Activated T-helper 9 cell treated with anti-CD3 and anti-CD28 coated beads, Interleukin-2, amount 50 U/mL, for 16 hours (primary cell): Measurements from ENCODE around the gene MAN2B2.

ENCODE experiments used
- DNase-seq: peaks from one replicate; pipeline ENCODE4 v3.0.0-alpha.2; 2020; ENCODE audit warnings: low read depth

MAN2B2 gene

DNA sequence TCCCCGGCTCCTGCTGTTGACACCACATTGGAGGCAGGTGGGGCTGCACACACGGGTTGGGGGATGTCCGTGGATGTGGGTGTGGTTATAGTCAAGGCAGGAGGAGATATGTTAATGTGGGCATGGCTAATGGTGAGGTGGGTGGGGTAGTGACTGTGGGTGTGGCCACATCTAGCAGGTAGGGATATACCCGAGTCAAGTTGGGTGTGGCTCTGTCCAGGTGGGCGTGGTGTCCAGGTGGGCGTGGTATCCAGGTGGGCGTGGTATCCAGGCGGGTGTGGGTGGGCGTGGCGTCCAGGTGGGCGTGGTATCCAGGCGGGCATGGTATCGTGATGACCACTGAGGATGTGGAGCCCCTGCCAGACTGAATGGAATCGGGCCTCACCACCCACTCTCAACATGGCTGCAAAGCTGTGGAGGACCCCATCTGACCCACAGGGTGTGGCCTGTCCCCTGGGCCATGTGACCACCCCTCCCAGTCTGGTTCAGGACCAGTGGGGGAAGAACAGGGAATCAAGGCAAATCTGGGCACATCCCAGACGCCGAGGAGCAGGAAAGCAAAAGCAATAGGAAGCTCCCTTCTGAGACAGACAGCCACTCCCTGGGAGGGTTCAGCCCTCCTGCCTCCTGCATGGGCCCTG lies 21.0 kb downstream of the MAN2B2 start:
- no peak for DNase-seq

DNA sequence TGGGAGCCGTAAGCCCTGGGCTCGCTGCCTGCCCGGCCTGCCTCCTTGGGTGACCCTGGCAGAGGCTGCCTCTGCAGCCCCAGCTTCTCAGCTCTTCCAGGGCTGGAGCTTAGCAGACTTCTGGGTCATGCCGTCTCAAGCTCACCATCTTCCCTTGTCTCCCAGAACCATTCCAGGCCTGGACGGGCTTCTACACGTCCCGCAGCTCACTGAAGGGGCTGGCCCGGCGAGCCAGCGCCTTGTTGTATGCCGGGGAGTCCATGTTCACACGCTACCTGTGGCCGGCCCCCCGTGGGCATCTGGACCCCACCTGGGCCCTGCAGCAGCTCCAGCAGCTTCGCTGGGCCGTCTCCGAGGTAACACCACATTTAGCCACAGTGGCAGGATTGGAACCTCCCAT lies 22.0 kb downstream of the MAN2B2 start:
- DNase-seq, result no peak

DNA sequence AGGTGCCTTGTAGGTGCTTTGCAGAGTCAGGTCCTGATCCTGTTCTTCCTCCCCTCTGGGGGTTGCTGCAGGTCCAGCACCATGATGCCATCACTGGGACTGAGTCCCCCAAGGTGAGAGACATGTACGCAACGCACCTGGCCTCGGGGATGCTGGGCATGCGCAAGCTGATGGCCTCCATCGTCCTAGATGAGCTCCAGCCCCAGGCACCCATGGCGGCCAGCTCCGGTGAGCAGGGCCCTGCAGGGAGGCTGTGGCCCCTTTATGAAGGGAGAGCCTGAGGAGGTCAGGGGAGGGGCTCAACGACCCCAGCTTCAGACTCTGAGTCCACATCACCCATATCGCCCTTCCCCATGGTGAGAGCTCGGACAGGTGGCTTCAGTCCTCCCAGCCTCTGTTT lies 23.1 kb downstream of the MAN2B2 start:
- DNase-seq, result no peak

DNA sequence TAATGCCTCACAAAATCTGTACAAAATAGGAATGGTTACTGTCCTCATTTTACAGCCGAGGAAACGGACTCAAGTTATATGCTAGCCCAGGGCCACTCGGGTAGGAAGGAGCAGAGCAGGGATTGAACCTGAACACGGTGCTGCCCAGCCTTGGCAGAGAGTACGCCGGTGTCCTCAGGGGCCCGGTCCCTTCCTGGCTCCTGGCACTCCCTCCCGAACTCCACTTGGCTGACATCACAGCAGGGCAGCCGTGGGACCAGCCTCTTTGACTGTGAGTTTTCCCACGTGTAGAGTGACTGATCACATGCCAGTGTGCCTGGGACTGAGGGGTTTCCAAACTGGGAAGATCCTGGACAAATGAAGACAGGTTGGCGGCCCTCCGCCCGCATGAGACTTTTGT lies 23.7 kb downstream of the MAN2B2 start:
- DNase-seq, result no peak

DNA sequence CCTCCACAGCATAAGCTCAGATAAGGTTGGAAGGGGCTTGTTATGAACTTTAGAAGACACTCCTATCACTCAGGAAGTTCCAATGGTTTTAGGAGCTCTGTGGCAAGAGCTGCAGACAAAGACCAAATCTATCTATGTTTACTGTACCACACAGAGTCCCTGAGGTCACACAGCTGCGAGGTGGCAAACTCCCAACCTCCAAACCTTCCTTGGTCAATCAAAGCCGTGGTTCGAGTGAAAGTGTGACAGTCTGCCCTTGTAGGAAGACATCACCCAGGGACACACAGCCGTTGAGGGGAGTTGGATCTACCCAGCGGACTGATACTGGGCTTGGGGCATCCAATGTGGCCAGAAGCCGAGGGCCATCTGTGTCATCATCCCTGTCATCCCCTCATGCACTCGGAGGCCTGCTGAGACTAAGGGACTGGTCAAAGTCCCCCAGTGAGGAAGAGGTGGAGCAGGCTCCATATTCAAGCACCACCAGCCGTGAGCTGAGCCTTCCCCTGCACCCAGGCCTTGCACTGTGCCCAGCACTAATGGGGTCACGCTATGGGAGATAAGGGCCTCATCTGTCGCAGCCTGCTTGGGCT lies 26.8 kb downstream of the MAN2B2 start:
- no peak for DNase-seq

DNA sequence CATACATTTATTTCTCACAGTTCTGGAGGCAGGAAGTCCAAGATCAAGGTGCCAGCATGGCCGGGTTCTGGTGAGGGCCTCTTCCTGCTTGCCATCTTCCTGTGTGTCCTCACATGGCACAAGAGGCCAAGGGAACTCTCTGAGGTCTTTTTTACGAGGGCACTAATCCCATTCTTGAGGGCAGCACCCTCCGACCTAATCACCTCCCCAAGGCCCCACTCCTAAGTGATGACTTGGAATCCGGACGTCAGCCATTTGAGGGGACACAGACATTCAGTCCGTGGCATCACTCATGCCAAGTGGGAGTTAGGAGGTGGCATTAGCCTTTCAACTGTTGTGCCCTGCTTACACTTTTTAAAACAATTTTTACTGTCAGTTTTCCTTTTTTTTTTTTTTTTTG lies 27.3 kb downstream of the MAN2B2 start:
- DNase-seq, result no peak

DNA sequence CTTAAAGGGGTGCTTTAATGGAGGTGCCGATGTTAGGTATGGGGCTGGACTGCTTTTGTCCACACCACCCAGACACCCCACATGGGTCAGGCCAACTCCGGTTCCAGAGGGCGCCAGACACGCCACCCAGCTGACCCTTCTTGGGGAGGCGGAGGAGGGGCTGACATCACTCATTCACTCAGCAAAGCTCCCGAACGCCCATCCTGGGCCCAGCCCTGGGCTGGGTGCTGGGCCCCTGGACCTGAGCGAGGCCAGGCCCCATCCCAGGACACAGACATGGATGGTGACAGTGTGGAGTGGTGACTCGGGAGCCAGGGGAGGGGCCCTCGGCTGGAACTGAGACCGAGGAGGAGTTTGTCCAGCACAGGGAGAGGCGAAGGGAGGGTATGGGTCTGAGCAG lies 28.1 kb downstream of the MAN2B2 start:
- DNase-seq, result no peak

DNA sequence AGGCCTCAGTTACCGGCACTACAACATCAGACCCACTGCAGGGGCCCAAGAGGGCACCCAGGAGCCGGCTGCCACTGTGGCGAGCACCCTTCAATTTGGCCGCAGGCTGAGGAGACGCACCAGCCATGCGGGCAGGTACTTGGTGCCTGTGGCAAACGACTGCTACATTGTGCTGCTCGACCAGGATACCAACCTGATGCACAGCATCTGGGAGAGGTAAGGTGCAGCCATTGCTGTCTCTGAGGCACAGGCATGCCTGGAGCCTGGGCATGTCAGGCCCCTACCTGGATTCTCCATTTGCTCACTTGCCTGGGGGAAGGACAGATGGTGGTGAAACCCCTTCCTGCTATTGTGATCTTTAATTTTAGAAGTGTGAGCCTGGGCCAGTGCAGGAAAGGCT lies 30.1 kb downstream of the MAN2B2 start:
- no peak for DNase-seq

DNA sequence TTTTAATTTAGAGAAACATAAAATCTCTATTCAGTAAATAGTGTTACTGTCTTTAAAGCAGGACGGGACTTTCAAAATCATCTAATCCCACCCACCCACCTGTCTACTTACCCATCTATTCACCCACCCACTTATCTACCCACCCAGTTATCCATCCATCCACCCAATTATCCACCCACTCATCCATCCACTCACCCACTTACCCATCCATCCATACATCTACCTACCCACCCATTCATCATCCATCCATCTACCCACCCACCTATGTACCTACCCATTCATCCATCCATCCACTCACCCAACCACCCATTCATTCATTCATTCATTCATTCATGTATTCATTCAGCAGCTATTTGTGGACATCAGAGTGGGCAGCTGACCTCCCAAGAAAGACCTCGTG lies 30.6 kb downstream of the MAN2B2 start:
- DNase-seq, result no peak

DNA sequence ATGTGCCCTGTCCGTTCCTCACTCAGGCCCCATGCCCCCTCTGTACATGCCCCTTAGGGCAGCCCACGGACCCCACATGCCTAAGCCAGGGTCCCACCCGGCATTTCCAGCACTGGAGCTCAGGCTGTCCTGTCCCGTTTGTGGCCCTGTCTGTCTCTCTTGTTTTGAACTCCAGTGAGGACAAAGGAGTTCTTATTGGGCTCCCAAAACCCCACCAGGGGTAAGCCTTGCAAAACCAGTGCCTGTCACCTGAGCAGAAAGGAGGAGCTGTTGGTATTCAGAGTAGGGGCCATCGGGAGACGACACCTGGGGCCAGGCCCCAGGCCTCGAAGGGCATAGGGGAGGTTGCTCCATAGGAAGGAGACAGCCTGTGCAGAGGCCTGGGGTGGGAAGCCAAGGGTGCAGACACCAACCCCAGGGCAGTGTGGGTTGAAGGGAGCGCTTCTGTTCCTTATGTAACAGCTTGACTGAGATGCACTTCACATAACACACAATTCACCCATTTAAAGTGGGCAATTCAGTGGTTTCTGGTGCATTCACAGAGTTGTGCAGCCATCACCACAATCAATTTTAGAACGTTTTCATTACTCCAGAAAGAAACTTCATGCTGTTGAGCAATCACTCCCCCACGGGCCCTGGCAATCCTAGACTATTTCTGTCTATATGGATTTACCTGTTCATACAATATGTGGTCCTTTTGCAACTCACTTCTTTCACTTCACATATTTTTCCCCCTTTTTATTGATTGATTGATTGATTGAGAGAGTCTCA lies 31.7 kb downstream of the MAN2B2 start:
- no peak for DNase-seq

DNA sequence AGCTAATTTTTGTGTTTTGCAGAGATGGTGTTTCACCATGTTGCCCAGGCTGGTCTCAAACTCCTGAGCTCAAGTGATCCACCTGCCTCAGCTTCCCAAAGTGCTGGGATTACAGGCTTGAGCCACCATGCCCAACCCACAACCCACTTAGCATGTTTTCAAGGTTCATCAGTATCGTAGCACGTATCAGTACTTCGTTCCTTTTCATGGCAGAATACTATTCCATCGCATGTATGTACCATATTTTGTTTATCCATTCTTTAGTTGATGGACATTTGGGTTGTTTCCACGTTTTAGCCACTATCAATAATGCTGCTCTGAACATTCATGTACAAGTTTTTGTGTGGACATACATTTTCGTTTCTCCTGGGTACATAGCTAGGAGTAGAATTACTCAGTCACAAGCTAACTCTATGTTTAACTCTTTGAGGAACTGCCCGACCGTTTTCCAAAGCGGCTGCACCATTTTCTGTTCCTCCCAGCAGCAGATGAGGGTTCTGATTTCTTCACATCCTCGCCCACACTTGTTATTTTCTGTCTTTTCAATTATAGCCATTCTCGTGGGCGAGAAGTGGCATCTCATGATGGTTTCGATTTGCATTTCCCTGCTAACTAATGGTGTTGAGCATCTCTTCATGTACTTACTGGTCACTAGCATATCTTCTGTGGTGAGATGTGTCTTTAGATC lies 32.5 kb downstream of the MAN2B2 start:
- DNase-seq, result no peak

DNA sequence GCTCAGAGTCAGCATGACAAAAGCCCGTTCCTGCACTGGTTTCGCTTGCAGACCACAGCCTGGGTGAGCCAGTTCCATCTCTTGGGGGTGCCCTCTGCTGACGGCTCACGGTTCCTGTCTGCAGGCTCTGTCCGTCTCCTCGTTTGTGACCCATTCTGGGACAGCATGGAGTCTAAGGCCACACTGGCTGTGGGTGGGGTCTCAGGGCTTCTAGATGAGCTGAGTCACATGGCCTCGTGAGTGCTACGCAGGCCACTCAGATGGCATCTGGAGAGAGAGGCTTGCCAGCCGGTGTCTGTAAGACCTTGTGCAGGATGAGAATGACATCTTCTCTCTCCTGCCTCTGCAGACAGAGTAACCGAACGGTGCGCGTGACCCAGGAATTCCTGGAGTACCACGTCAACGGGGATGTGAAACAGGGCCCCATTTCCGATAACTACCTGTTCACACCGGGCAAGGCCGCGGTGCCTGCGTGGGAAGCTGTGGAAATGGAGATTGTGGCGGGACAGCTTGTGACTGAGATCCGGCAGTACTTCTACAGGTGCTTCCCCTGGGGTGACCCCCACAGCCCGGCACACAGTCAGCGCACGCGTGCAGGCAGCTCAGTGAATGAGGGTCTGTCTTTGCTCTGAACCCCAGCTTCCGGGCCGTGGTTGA lies 33.9 kb downstream of the MAN2B2 start:
- no peak for DNase-seq

DNA sequence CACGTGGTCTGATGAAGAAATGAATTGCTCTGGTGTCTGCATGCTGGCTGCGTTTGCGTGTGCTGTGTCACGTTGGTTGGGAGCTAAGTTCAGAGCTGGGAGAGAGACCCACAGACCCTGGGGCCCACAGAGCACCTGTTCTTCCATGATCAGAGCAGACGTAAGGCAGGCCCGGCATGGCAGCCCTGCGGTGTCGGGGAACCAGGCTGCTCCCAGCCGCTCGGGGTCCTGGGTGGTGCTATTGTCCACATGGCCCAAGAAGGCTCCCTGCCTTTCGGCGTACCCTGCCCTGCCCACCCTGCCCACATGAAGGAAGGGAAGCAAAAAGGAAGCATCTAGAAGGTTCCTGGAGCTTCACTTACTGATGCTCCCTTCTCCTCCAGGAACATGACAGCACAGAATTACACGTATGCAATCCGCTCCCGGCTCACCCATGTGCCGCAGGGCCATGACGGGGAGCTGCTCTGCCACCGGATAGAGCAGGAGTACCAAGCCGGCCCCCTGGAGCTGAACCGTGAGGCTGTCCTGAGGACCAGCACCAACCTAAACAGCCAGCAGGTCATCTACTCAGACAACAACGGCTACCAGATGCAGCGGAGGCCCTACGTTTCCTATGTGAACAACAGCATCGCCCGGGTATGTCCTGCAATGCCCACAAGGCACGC lies 34.6 kb downstream of the MAN2B2 start:
- no peak for DNase-seq

DNA sequence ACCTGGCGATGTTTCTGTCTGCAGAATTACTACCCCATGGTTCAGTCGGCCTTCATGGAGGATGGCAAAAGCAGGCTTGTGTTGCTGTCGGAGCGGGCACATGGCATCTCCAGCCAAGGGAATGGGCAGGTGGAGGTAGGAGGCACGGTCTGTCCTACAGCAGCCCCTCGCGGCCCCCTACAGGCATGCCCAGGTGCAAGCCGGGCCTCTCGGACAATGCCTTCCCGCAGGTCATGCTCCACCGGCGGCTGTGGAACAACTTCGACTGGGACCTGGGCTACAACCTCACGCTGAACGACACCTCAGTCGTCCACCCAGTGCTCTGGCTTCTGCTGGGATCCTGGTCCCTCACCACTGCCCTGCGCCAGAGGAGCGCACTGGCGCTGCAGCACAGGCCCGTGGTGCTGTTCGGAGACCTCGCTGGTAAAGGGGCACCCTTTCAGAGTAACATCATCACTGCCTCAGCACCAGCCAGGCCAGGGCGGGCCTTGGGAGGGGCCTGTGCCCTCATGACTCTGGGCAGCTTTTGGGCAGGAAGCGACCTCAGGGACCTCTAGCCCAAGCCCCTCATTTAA lies 36.0 kb downstream of the MAN2B2 start:
- no peak for DNase-seq

DNA sequence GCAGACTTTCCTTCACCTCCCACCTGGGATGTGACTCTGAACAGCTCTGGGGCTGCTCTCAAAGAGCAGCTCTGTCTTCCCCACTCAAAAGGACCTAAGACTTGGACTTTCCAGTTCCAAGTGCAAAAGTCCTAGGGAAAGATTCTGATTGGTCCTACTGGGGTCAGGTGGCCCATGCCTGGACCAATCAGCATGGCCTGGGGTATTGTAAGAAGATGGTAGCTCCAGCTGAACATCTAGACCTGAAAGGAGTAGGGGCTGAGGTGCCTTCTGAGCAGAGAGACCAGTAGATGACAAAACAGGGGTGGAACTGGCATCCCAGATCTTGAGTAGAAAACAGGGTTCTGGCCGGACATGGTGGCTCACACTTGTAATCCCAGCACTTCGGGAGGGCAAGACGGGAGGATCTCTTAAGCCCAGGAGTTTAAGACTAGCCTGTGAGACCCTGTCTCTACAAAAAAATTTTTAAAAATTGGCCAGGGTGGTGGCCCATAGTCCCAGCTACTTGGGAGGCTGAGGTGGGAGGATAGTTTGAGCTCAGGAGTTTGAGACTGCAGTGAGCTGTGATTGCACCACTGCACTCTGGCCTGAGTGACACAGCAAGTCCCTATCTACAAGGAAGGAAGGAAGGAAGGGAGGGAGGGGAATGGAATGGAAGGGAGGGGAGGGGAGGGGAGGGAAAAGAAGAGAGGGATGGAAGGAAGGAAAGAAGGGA lies 38.1 kb downstream of the MAN2B2 start:
- no peak for DNase-seq

DNA sequence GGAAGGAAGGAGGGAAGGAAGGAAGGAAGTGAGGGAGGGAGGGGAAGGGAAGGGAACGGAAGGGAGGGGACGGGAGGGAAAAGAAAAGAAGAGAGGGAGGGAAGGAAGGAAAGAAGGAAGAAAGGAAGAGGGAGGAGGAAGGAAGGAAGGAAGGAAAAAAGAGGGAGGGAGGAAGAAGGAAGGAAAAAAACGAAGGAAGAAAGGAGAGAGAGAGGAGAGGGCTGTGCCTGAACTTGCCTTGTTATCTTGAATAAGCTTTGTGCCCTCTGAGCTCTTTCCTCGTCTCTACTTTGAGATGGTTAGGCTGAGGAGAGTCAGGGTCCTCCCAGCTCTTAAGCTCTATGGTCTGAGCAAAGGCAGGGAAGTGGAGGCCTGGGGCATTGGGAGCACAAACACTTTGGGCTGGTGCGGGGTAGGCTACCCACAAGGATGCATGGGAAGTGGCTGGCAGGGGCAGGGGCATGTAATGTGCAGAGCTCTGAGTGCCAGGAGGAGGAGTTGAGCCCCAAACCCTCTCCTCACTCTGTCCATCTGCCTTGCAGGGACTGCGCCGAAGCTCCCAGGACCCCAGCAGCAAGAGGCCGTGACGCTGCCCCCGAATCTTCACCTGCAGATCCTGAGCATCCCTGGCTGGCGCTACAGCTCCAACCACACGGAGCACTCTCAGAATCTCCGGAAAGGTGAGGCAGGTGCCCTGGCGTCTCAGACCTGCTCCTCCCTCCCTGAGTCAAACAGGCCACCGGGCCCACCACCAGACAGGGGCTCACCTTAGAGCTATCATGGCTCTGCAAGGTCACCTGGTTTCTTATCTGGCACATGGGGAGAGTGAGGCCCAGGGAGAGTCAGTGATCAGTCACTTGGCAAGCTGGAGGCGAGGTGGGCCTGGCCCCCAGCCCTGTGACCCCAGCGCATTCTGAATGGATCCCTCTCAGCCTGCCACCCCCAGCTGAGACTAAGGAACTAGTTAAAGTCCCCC lies 39.0 kb downstream of the MAN2B2 start:
- DNase-seq, result no peak

DNA sequence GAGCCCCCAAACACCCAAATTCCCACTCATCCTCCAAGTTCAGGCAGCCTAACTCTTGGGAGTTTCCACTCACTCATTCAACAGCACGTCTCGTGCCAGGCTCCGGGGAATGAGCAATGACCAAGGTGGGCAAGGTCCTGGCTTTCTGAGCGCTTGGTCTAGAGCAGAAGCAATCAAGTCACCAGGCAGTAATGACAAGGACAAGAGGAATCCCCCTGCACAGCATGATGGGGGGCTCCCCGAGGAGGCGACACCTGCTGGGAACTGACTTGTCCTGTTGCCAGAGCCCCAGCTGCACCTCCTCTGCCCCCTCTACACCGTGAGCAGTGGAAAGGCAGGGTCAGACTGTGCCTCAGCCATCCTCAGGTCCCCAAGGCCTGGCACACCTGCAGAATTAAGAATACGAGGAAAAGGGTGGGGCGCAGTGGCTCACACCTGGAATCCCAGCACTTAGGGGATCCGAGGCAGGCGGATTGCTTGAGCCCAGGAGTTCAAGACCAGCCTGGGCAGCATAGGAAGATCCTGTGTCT lies 39.8 kb downstream of the MAN2B2 start:
- DNase-seq, result no peak

DNA sequence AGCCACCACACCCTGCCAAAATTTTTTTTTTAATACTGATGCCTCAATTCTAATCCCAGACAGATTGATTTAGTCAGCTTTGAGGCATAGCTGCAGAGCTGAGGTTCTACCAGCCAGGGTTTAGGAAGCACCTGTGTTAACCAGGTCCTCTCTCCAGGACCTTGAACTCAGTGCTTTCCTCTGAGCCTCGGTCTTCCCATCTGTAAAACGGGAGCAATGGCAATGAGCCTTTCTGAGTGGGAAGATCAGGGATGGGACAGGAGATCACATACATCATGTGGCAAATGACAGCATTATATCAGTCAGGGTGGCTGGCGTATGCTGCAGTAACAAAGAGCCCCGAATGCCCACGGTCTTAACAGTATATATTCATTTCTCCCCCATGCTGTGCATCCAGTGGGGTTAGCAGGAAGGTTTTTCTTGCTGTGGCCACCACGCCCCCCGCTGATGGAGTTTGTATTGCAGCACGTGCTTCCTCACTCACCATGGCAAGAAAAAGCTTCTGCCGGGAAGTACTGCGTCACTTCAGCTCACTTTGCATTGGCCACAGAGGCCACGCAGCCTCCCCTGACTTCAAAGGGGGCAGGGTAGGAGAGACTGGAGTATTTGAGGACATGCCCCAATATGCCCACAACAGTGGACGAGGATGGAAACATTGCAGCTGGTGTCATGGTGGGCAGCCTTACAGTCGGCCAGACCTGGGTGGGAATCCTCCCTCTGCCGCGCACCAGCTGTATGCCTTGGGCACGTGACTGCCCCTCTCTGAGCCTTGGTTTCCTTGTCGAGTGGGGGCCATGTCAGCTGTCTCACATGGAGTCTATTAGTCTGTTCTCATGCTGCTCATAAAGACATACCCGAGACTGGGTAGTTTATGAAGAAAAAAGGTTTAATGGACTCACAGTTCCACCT lies 41.4 kb downstream of the MAN2B2 start:
- DNase-seq, result no peak
